ENCODE results near the gene NTMT1. TPM values are rescaled to one million over a fixed set of nuclear protein-coding genes. Genes with fewer than 3 reads are reported as not detected.

The NTMT1 gene
- total RNA-seq, 4 donors from 2014 or later = 23.9 to 30.6 (median 27.5) TPM

- WGBS, 2 donors = 39 to 47% methylated on average over 11 to 17 of the region's 19 CpGs
- H3K27me3 ChIP-seq = no peaks in the 10 kb centered on the region
- H3K9me3 ChIP-seq = no peaks in the 10 kb centered on the region
- peaks cover 0 to 51% (median 32%) of the 10 kb centered on the region in 4 donors for H3K4me1 ChIP-seq
- DNase-seq (ENCODE audit: low spot score in 2 of 2) = no peak
- no peaks in the 10 kb centered on the region for H3K36me3 ChIP-seq
- peak; percentile 26 to 91 for TF ChIP-seq EP300 (IDR thresholded peaks at IDR 0.05)
- peak in 1 of 2 donors; percentile 72 for TF ChIP-seq POLR2A (IDR thresholded peaks at IDR 0.05)
- TF ChIP-seq CTCF (IDR thresholded peaks at IDR 0.05) = peak in 3 of 5 experiments; percentile 8 to 33 (median 24)
- H3K4me3 ChIP-seq = peak overlapping the region in 2 of 4 donors; percentile 7 to 13
- H3K27ac ChIP-seq = peak overlapping the region; percentile 54 to 96 (median 92)
Measured at GRCh38 chr9:129613520-129614175, 12.3 kb upstream of the NTMT1 start.

DNA sequence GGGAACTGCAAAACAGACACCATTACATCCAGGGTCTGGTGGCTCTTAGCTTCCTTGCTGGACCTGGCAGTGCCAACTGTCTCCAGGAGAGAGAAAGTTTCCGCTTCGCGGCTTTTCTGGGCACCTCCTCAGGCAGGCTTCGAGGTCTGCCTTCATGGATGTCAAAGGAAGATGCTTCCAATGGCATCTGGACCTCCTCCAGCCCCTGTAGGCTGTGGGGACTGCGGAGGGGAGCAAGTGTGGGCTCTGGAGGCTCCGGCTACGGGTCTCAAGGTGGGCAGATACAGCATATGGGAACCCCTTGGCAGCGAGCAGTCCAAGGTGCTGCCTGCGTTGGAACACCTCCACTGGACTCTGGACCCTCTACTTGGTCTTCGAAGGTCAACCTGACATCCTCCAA, 11.0 kb upstream of the NTMT1 start:
- no peak for DNase-seq (ENCODE audit: low spot score in 2 of 2)
- Histone ChIP-seq H3K27ac (peak overlapping the region in 3 of 4 donors; percentile 54 to 96 (median 96)), H3K4me1 (peaks cover 0 to 45% (median 24%) of the 10 kb centered on the region in 4 donors), H3K9me3 (no peaks in the 10 kb centered on the region), H3K36me3 (no peaks in the 10 kb centered on the region), H3K27me3 (no peaks in the 10 kb centered on the region), H3K4me3 (no peak overlapping the region)
- 88 to 93% methylated on average over 10 of the region's 10 CpGs for WGBS, 2 donors
- no peak for TF ChIP-seq CTCF (IDR thresholded peaks at IDR 0.05)
- TF ChIP-seq EP300 (IDR thresholded peaks at IDR 0.05) = no peak
- no peak for TF ChIP-seq POLR2A (IDR thresholded peaks at IDR 0.05)

DNA sequence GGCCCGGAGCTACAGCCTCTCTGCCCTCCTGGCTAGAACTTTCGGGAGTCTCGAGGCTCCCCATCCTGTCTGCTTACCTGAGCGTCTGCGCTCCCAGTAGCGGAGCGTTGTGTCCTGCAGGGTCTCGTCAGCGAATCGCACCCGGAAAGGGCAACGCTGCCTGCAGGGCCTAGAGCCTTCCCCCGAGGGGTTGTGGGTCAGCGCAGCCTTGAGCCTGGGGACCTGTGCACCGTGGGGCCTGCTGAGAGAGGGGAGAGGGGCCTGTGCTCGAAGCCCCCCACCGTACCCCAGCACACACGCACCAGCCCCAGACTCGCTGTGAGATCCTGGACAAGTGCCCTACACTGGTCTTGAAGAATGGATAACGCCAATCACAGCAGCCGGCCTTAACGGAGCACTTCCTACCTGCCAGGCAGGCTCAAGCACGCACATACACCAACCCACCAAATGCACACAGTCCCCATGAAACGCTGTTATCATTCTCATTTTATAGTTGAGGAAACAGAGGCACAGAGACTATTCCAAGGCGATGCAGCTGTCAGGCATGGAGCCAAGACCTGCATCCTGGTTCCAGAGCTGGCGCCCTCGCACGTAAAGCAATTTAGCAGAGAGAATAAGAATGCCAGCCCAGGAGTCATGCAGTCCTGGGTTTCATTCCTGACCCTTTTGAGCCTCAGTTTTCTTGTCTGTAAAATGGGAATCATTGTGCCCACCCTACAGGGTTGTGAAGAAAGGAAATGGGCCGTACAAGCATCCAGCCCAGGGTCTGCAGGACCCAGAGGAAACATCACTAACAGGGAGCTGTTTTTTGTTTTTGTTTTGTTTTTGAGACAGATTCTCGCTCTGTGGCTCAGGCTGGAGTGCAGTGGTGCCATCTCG, 10.3 kb upstream of the NTMT1 start:
- Histone ChIP-seq H3K4me3 (no peak overlapping the region), H3K27me3 (peaks cover 0 to 3% of the 10 kb centered on the region in 2 donors), H3K4me1 (peaks cover 0 to 48% (median 27%) of the 10 kb centered on the region in 4 donors), H3K9me3 (no peaks in the 10 kb centered on the region), H3K36me3 (no peaks in the 10 kb centered on the region), H3K27ac (peak overlapping the region in 2 of 4 donors; percentile 31 to 54)
- TF ChIP-seq EP300 (IDR thresholded peaks at IDR 0.05) (no peak), POLR2A (IDR thresholded peaks at IDR 0.05) (no peak), CTCF (IDR thresholded peaks at IDR 0.05) (no peak)
- 86 to 90% methylated on average over 22 to 23 of the region's 31 CpGs for WGBS, 2 donors
- DNase-seq (ENCODE audit: low spot score in 2 of 2) = no peak

- Histone ChIP-seq H3K4me1 (peaks cover 0 to 36% (median 18%) of the 10 kb centered on the region in 4 donors), H3K27me3 (peaks cover 0 to 4% of the 10 kb centered on the region in 2 donors), H3K9me3 (no peaks in the 10 kb centered on the region), H3K4me3 (no peak overlapping the region), H3K36me3 (no peaks in the 10 kb centered on the region), H3K27ac (no peak overlapping the region)
- DNase-seq (ENCODE audit: low spot score in 2 of 2) = no peak
- WGBS, 2 donors = 0 to 7% methylated on average over 1 of the region's 1 CpG
- no peak for TF ChIP-seq POLR2A (IDR thresholded peaks at IDR 0.05)
- TF ChIP-seq CTCF (IDR thresholded peaks at IDR 0.05) = peak in 2 of 5 experiments; percentile 7 to 8
Measured at GRCh38 chr9:129617167-129617566, 8.8 kb upstream of the NTMT1 start.
